ENCODE data around the gene GARNL3.

DNA sequence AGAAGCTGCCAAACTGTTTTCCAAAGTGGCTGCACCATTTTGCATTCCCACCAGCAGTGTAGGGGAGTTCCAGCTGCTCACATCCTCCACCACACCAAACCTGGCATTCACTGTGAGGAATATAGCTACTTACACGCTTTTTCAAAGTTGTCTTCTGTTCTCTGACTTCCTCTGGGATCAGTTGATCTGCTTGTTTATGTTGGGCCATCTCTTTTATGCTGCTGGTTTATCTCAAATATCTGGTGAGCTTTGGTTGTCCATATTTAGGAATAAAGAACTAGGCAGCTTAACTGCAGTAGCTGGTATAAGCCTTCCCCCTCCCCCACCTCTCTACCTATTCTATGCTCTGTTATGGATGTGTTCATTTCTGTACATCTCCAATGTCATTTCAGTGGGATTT is 151.1 kb downstream of the GARNL3 start:
- no peak for TF ChIP-seq EZH2 (IDR thresholded peaks at IDR 0.05)
- TF ChIP-seq POLR2AphosphoS5 (IDR thresholded peaks at IDR 0.05; ENCODE audit: borderline replicate concordance, low read depth, low read length), result no peak
